Ovary (tissue), 9 donors: ENCODE data around the gene SAG. TPM values are rescaled to one million over a fixed set of nuclear protein-coding genes. Genes with fewer than 3 reads are reported as not detected.
A peak's percentile ranks its signal among the peaks of the same experiment; 100 is the strongest.

ENCODE experiments used
- DNase-seq, 5 donors: peaks; one replicate each; pipeline ENCODE4 v3.0.0-alpha.2; 2019 to 2020
- H3K27ac ChIP-seq, 2 donors: fragments of 200-600 bp; one replicate each; pipeline versions ENCODE4 v1.5.1 to v1.8.0; 2019 to 2022
- H3K27me3 ChIP-seq: fragments of 200-600 bp; one replicate; pipeline ENCODE4 v1.8.0; 2022
- H3K36me3 ChIP-seq: fragments of 200-600 bp; sonication (generic); one replicate; pipeline ENCODE4 v1.5.1; 2019
- H3K4me1 ChIP-seq: one replicate; pipeline ENCODE4 v1.8.1; 2013; ENCODE audit warnings: mild to moderate bottlenecking, moderate library complexity; ENCODE audit not compliant: insufficient read depth
- H3K4me3 ChIP-seq: fragments of 200-600 bp; sonication (generic); one replicate; pipeline ENCODE4 v1.5.1; 2017
- H3K9me3 ChIP-seq, 2 donors: fragments of 200-600 bp in 1 of 2; sonication (generic) in 1 of 2; one replicate each; pipeline versions ENCODE4 v1.5.1 to v1.8.1; 2013 to 2019; ENCODE audit warnings: mild to moderate bottlenecking in 1 of 2, moderate library complexity in 1 of 2
- CTCF ChIP-seq, 3 donors: fragments of 450-650 bp in 2 of 3; fragments of 200-600 bp in 1 of 3; IDR thresholded peaks; one replicate each; pipeline versions ENCODE4 v1.5.1 to v1.8.0; 2016 to 2022; ENCODE audit warnings: antibody characterized with exemption in 3 of 3, mild to moderate bottlenecking in 1 of 3
- EP300 ChIP-seq: sonication (generic); formaldehyde crosslinking; IDR thresholded peaks from one replicate; pipeline ENCODE4 v1.6.1; 2017; ENCODE audit warnings: antibody characterized with exemption
- POLR2A ChIP-seq: fragments of 450-650 bp; IDR thresholded peaks from one replicate; pipeline ENCODE4 v1.6.1; 2017; ENCODE audit warnings: antibody characterized with exemption, mild to moderate bottlenecking, moderate library complexity
- WGBS, 3 donors: extraction: QIAGEN DNeasy Blood & Tissue Kit in 1 of 3; methylation state at CpG; one replicate each; pipeline versions ENCODE4 v1.1.5 to v1.1.7; 2013 to 2017; 5-methylcytosine and 5-hydroxymethylcytosine counted together
- intact Hi-C, 4 donors: fragments of 100-400 bp; cut with DNase I; formaldehyde crosslinking; loops; one replicate each; pipeline versions ENCODE4 v1.11.0 to v1.15.1; 2022 to 2023
- polyA plus RNA-seq, 2 donors: library from polyadenylated mRNA; stranded (reverse); fragments of 200-250 nt in 1 of 2; fragments of 350-450 nt in 1 of 2; fragmentation: Illumina TruSeq in 1 of 2; extraction: RNeasy Lipid Tissue Mini Kit (QIAGEN cat#74804) in 1 of 2; gene quantifications; one replicate each; pipeline ENCODE4 v1.2.3, GENCODE V29; 2013 to 2014
- total RNA-seq, 7 donors: library from RNA; depleted of rRNA in 2 of 7; stranded (reverse); fragments of >200 nt in 2 of 7; fragmentation: NEBNext Ultra II Directional in 3 of 7; extraction: Animal tissue kit (Norgen Biotek cat#: 25700) in 3 of 7; gene quantifications; one replicate each; pipeline versions ENCODE4 v1.1.0 to v1.2.4, GENCODE V29; 2016 to 2023
- donor health status: DM: no; HTN: no; CAD: no; lungs with moderate emphysema.
- donor health status: DM: no; HTN: no; CAD: no.
- donor health status: Bipolar disorder and iron deficiency.
- donor health status: DM: yes; HTN: yes; CAD: no.
- donor health status: DM: no; HTN: no; CAD: no.
- donor health status: DM: yes; HTN: yes; CAD: no.

Gene SAG
- total and polyA plus RNA-seq, 9 donors = not detected

DNA sequence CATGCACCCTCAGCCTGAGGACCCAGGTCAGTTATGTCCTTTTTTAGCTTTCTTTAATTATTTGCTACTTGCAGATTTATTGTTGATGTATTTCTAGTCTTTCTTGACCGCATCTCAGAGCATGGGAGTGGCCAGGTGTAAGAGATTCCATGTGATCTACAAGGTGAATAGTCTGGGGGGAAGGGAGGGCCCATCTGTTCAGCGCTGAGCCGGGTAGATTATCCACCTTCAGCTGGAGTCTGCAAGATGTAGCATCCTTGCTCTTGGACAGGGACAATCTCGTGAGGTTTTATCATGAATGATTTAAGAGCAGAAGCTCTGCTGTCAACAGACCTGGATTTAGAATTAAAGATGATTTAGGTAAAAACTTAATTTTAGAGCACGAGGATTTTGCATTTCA is 34.7 kb downstream of the SAG start:
- intact Hi-C loops = no loop called here
- H3K9me3 ChIP-seq = no peaks in the 10 kb centered on the region
- H3K27me3 ChIP-seq = no peaks in the 10 kb centered on the region
- no peak overlapping the region for H3K4me3 ChIP-seq
- DNase-seq = peak in 1 of 5 donors; percentile 3
- TF ChIP-seq EP300 (no peak), POLR2A (no peak), CTCF (IDR thresholded peaks at IDR 0.05) (no peak)
- 68 to 75% (median 72%) methylated on average over 5 of the region's 5 CpGs for WGBS, 3 donors
- H3K4me1 ChIP-seq = no peaks in the 10 kb centered on the region
- H3K27ac ChIP-seq = no peak overlapping the region
- H3K36me3 ChIP-seq = no peaks in the 10 kb centered on the region

DNA sequence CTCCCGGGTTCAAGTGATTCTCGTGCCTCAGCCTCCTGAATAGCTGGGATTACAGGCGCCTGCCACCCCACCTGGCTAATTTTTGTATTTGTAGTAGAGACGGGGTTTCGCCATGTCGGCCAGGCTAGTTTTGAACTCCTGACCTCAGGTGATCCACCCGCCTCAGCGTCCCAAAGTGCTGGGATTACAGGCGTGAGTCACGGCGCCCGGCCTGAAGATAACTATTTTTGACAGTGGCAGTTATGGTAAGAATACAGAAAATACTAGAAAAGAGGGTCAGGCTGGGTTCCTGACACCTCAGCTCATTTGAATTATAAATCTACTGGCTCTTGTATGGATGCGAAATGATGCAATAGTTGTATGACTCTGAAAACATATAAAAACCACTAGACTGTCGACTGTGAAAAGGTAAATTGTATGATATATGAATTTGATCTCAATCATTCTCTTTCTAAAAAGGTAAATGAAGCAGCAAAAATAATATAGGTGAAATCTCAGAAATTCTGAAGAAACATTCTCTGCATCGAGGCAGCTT is 35.6 kb downstream of the SAG start:
- H3K36me3 ChIP-seq = no peaks in the 10 kb centered on the region
- TF ChIP-seq EP300 = no peak
- no peak for TF ChIP-seq POLR2A
- no peak for TF ChIP-seq CTCF (IDR thresholded peaks at IDR 0.05)
- no peaks in the 10 kb centered on the region for H3K9me3 ChIP-seq
- H3K4me1 ChIP-seq = no peaks in the 10 kb centered on the region
- 90 to 94% (median 92%) methylated on average over 15 of the region's 15 CpGs for WGBS, 3 donors
- H3K4me3 ChIP-seq = no peak overlapping the region
- DNase-seq = peak in 1 of 5 donors; percentile 19
- H3K27ac ChIP-seq = no peak overlapping the region
- no peaks in the 10 kb centered on the region for H3K27me3 ChIP-seq
- intact Hi-C loops = no loop called here

- 88 to 92% (median 88%) methylated on average over 12 of the region's 12 CpGs for WGBS, 3 donors
- H3K36me3 ChIP-seq = no peaks in the 10 kb centered on the region
- intact Hi-C loops = no loop called here
Observed at GRCh38 chr2:233346376-233346775, 38.8 kb downstream of the SAG start.

GRCh38 chr2:233346930-233347329 is 39.3 kb downstream of the SAG start:
- TF ChIP-seq POLR2A (no peak), EP300 (no peak), CTCF (IDR thresholded peaks at IDR 0.05) (no peak)
- intact Hi-C loops = no loop called here

More at GRCh38 chr2:233346376-233346775, 38.8 kb downstream of the SAG start:
- Histone ChIP-seq H3K9me3 (no peaks in the 10 kb centered on the region), H3K4me3 (no peak overlapping the region), H3K4me1 (no peaks in the 10 kb centered on the region), H3K27ac (no peak overlapping the region), H3K27me3 (no peaks in the 10 kb centered on the region)
- no peak for DNase-seq
- TF ChIP-seq EP300 = no peak
- no peak for TF ChIP-seq CTCF (IDR thresholded peaks at IDR 0.05)
- no peak for TF ChIP-seq POLR2A

More at GRCh38 chr2:233346930-233347329, 39.3 kb downstream of the SAG start:
- no peak for DNase-seq
- Histone ChIP-seq H3K36me3 (no peaks in the 10 kb centered on the region), H3K9me3 (no peaks in the 10 kb centered on the region), H3K27me3 (no peaks in the 10 kb centered on the region), H3K27ac (no peak overlapping the region), H3K4me3 (no peak overlapping the region), H3K4me1 (no peaks in the 10 kb centered on the region)
- WGBS, 3 donors = 77 to 84% (median 84%) methylated on average over 9 of the region's 9 CpGs
